Adipose tissue (tissue), 3 donors: ENCODE data around the gene SERPINA10. TPM values are rescaled to one million over a fixed set of nuclear protein-coding genes. Genes with fewer than 3 reads are reported as not detected.

Experiments
- polyA plus RNA-seq, 3 donors: library from polyadenylated mRNA; stranded (reverse); fragments of 200-250 nt; gene quantifications; one replicate each; pipeline ENCODE4 v1.2.3, GENCODE V29; 2013
- donor health status: healthy with polysubstance abuse.
- donor health status: Bipolar disorder and iron deficiency.
- donor health status: healthy.

The SERPINA10 gene
- polyA plus RNA-seq, 3 donors = 0.07 TPM; not detected in 2

Other genes starting within 250 kb of the SERPINA10 start
- gene DDX24, start 212.1 kb downstream of the SERPINA10 start, polyA plus RNA-seq = 100 to 1,000 TPM in 1 of 3 donors, 10 to 100 TPM in 2; 41.2 to 122 (median 63.8) TPM
- 10 to 100 TPM; 11.0 to 23.1 (median 20.5) TPM for gene IFI27L1, start 212.0 kb downstream of the SERPINA10 start, polyA plus RNA-seq
- 100 to 1,000 TPM; 140 to 586 (median 483) TPM for gene IFI27, start 182.5 kb downstream of the SERPINA10 start, polyA plus RNA-seq
- 100 to 1,000 TPM in 1 of 3 donors, 10 to 100 TPM in 2; 22.5 to 120 (median 48.8) TPM for gene IFI27L2, start 163.7 kb downstream of the SERPINA10 start, polyA plus RNA-seq
- gene PPP4R4, start 118.9 kb downstream of the SERPINA10 start, polyA plus RNA-seq = under 1 TPM; 0.10 to 0.30 (median 0.11) TPM
- gene SERPINA6, start 30.1 kb upstream of the SERPINA10 start, polyA plus RNA-seq = 1 to 10 TPM in 1 of 3 donors, not detected in 2; 3.5 TPM
- gene SERPINA2, start 73.4 kb upstream of the SERPINA10 start, polyA plus RNA-seq = not detected
- gene SERPINA1, start 95.3 kb upstream of the SERPINA10 start, polyA plus RNA-seq = 10 to 100 TPM; 37.5 to 56.2 (median 50.9) TPM
- gene SERPINA11, start 159.5 kb upstream of the SERPINA10 start, polyA plus RNA-seq = not detected
- not detected for gene SERPINA9, start 182.9 kb upstream of the SERPINA10 start, polyA plus RNA-seq
- gene SERPINA12, start 216.2 kb upstream of the SERPINA10 start, polyA plus RNA-seq = not detected